HepG2 (cell line): ENCODE measurements around the gene DDI2. TPM values are rescaled to one million over a fixed set of nuclear protein-coding genes. Genes with fewer than 3 reads are reported as not detected.

ENCODE experiments used
- ATF3 ChIP-seq: sonication (generic); formaldehyde crosslinking; IDR thresholded peaks from 2 replicates; pipeline ENCODE4 v1.4.0; 2020; ENCODE audit warnings: missing genetic modification reagents
- HCFC1 ChIP-seq: fragments of 150-350 bp; IDR thresholded peaks from 2 replicates; pipeline ENCODE4 v1.6.1; 2014; ENCODE audit warnings: low read depth, low read length
- KDM5A ChIP-seq: fragments of 200-600 bp; sonication (generic); IDR thresholded peaks from 2 replicates; pipeline ENCODE4 v1.7.0; 2018; ENCODE audit warnings: antibody characterized with exemption, mild to moderate bottlenecking, low read length, borderline replicate concordance
- KDM6A ChIP-seq: IDR thresholded peaks from 2 replicates; pipeline ENCODE4 v1.6.1; 2016; ENCODE audit warnings: low read depth
- MYNN ChIP-seq: sonication (generic); formaldehyde crosslinking; IDR thresholded peaks from 2 replicates; pipeline ENCODE4 v1.4.0; 2020; ENCODE audit warnings: mild to moderate bottlenecking, low read depth, missing genetic modification reagents
- NBN ChIP-seq: fragments of 450-650 bp; conservative IDR thresholded peaks from 2 replicates; pipeline ENCODE4 v1.6.1; 2017
- NR2F1 ChIP-seq, 2 experiments: fragments of 450-650 bp in 1 of 2; formaldehyde crosslinking in 1 of 2; IDR thresholded peaks; 2 replicates each; pipeline versions ENCODE4 v1.5.0 to v1.6.1; 2016 to 2020; ENCODE audit warnings: mild to moderate bottlenecking in 1 of 2, missing compliant biosample characterization in 1 of 2, missing genetic modification reagents in 1 of 2, moderate library complexity in 1 of 2
- PRDM15 ChIP-seq: sonication (generic); formaldehyde crosslinking; IDR thresholded peaks from 2 replicates; pipeline ENCODE4 v1.4.0; 2020; ENCODE audit warnings: missing genetic modification reagents
- SMC3 ChIP-seq: IDR thresholded peaks from 2 replicates; pipeline ENCODE4 v1.6.1; 2011; ENCODE audit warnings: low read length, improper control_type of control experiment
- SNAPC5 ChIP-seq: sonication (generic); formaldehyde crosslinking; IDR thresholded peaks from 2 replicates; pipeline ENCODE4 v1.8.1; 2023; ENCODE audit warnings: mild to moderate bottlenecking, missing genetic modification reagents, borderline replicate concordance
- SRSF4 ChIP-seq: fragments of 200-400 bp; formaldehyde crosslinking; IDR thresholded peaks from one replicate; pipeline ENCODE4 v1.6.1; 2018; ENCODE audit warnings: mild to moderate bottlenecking, low read depth, low read length, moderate library complexity; ENCODE audit not compliant: poor library complexity, severe bottlenecking
- ZBTB39 ChIP-seq: sonication (generic); formaldehyde crosslinking; IDR thresholded peaks from 2 replicates; pipeline ENCODE4 v1.5.0; 2020; ENCODE audit warnings: missing genetic modification reagents
- ZFY ChIP-seq: sonication (generic); formaldehyde crosslinking; IDR thresholded peaks from 2 replicates; pipeline ENCODE4 v1.4.0; 2020; ENCODE audit warnings: missing genetic modification reagents
- ZNF10 ChIP-seq: sonication (generic); formaldehyde crosslinking; IDR thresholded peaks from 2 replicates; pipeline ENCODE4 v1.4.0; 2020; ENCODE audit warnings: mild to moderate bottlenecking, low read depth, missing genetic modification reagents, borderline replicate concordance
- ZNF143 ChIP-seq: sonication (generic); formaldehyde crosslinking; IDR thresholded peaks from 2 replicates; pipeline ENCODE4 v1.4.0; 2020; ENCODE audit warnings: missing genetic modification reagents
- ZNF317 ChIP-seq: sonication (generic); formaldehyde crosslinking; IDR thresholded peaks from 2 replicates; pipeline ENCODE4 v1.5.0; 2020; ENCODE audit warnings: mild to moderate bottlenecking, missing genetic modification reagents
- ZNF513 ChIP-seq: sonication (generic); formaldehyde crosslinking; conservative IDR thresholded peaks from 2 replicates; pipeline ENCODE4 v1.5.0; 2020; ENCODE audit warnings: missing genetic modification reagents
- ZNF691 ChIP-seq: sonication (generic); formaldehyde crosslinking; IDR thresholded peaks from 2 replicates; pipeline ENCODE4 v1.4.0; 2020; ENCODE audit warnings: missing genetic modification reagents, low read depth, mild to moderate bottlenecking, borderline replicate concordance
- ZNF747 ChIP-seq: sonication (generic); formaldehyde crosslinking; IDR thresholded peaks from 2 replicates; pipeline ENCODE4 v1.8.1; 2023; ENCODE audit warnings: missing genetic modification reagents, mild to moderate bottlenecking, borderline replicate concordance
- ZSCAN25 ChIP-seq: sonication (generic); formaldehyde crosslinking; IDR thresholded peaks from 2 replicates; pipeline ENCODE4 v1.8.0; 2022; ENCODE audit warnings: mild to moderate bottlenecking, missing genetic modification reagents
- polyA plus RNA-seq, 8 experiments: library from polyadenylated mRNA; depleted of rRNA in 3 of 8; stranded (reverse) in 7 of 8; unstranded in 1 of 8; fragments of >200 nt; fragmentation: Illumina TruSeq in 4 of 8; extraction: Trizol in 4 of 8; gene quantifications; 2 replicates each; pipeline versions ENCODE4 v1.2.1 to v1.2.3, GENCODE V29; 2011 to 2016; ENCODE audit warnings: low read depth in 4 of 8, missing spikeins in 1 of 8, mixed read lengths in 1 of 8; ENCODE audit not compliant: insufficient read depth in 1 of 8
- total RNA-seq, 5 experiments: library from RNA; depleted of rRNA; stranded (reverse); fragments of >200 nt; fragmentation: Illumina TruSeq; extraction: Trizol; gene quantifications; 2 replicates each; pipeline ENCODE4 v1.2.3, GENCODE V29; 2016; ENCODE audit warnings: low read depth in 1 of 5

The DDI2 gene
- total and polyA plus RNA-seq, 2 of the 13 experiments (the other 11 are each of a cell fraction or from before 2014, with no cell fraction given): 8.5 to 25.7 TPM

- 0 out of 2 replicates have a peak, but pooled peaks have one; percentile 42 for TF ChIP-seq ZBTB39
- peak; percentile 66 for TF ChIP-seq KDM6A
- no peak for TF ChIP-seq KDM5A
- no peak for TF ChIP-seq HCFC1
- no peak for TF ChIP-seq ATF3
- TF ChIP-seq NBN: no peak
- TF ChIP-seq ZNF317 (CRISPR knock-in tag): 0 out of 2 replicates have a peak, but pooled peaks have one; percentile 24
- TF ChIP-seq ZSCAN25 (CRISPR knock-in tag): no peak
- TF ChIP-seq ZNF10: no peak
- TF ChIP-seq ZNF513 (CRISPR knock-in tag): no peak
- no peak for TF ChIP-seq ZNF143 (CRISPR knock-in tag)
- peak; percentile 31; the same call in 1 of the 2 replicates for TF ChIP-seq SMC3
- TF ChIP-seq ZNF747 (CRISPR knock-in tag): 0 out of 2 replicates have a peak, but pooled peaks have one; percentile 39
- no peak for TF ChIP-seq ZNF691
- TF ChIP-seq PRDM15 (CRISPR knock-in tag): no peak
- TF ChIP-seq NR2F1 (CRISPR knock-in tag; IDR thresholded peaks at IDR 0.05): peak in 1 of 2 experiments; percentile 44; a peak in 1 of 4 replicates
- no peak for TF ChIP-seq SRSF4
- no peak for TF ChIP-seq ZFY
- no peak for TF ChIP-seq SNAPC5 (CRISPR knock-in tag)
- TF ChIP-seq MYNN (CRISPR knock-in tag): no peak
Measured at GRCh38 chr1:15618655-15619525, 1.6 kb downstream of the DDI2 start (continued).
